Transverse colon (tissue), 4 donors: ENCODE data around the gene MPPED1.

ENCODE experiments used
- EP300 ChIP-seq: sonication (generic); formaldehyde crosslinking; IDR thresholded peaks from one replicate; pipeline ENCODE4 v1.6.1; 2017; ENCODE audit warnings: antibody characterized with exemption, low read depth
- POLR2A ChIP-seq: fragments of 450-650 bp; IDR thresholded peaks from one replicate; pipeline ENCODE4 v1.6.1; 2016; ENCODE audit warnings: antibody characterized with exemption, mild to moderate bottlenecking, moderate library complexity
- POLR2AphosphoS5 ChIP-seq, 3 donors: sonication (generic); formaldehyde crosslinking; IDR thresholded peaks; one replicate each; pipeline ENCODE4 v1.6.1; 2016; ENCODE audit warnings: antibody characterized with exemption in 3 of 3
- TF ChIP-seq, protein P1 (sequence below), 5 experiments: fragments of 200-600 bp in 3 of 5; fragments of 450-650 bp in 2 of 5; sonication (generic) in 3 of 5; IDR thresholded peaks; 1 replicate in 2 of 5; 2 replicates in 3 of 5; pipeline ENCODE4 v1.5.1; 2016 to 2017; ENCODE audit warnings: antibody characterized with exemption in 5 of 5, inconsistent platforms in 3 of 5, mild to moderate bottlenecking in 2 of 5, moderate library complexity in 1 of 5

DNA sequence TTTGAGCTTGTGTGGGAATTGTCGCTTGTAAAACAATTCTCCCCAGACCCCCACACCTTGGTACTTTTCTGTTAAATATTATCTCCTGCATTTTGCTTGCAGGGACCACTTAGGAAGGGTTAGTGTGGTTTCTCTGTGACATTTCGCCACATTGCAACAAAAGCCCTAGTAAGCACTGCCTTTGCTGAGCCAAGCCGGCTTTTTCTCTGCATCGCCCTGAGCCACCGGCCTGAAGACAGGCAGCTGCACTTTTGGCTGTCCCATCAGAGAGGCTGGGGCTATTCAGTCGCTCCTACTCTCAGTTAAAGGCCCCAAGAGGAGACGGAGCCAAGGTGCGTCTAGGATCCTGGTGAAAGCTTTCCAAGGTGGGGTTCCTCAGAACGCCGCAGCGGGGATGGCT, 5.7 kb downstream of the MPPED1 start:
- TF ChIP-seq, protein P1, sequence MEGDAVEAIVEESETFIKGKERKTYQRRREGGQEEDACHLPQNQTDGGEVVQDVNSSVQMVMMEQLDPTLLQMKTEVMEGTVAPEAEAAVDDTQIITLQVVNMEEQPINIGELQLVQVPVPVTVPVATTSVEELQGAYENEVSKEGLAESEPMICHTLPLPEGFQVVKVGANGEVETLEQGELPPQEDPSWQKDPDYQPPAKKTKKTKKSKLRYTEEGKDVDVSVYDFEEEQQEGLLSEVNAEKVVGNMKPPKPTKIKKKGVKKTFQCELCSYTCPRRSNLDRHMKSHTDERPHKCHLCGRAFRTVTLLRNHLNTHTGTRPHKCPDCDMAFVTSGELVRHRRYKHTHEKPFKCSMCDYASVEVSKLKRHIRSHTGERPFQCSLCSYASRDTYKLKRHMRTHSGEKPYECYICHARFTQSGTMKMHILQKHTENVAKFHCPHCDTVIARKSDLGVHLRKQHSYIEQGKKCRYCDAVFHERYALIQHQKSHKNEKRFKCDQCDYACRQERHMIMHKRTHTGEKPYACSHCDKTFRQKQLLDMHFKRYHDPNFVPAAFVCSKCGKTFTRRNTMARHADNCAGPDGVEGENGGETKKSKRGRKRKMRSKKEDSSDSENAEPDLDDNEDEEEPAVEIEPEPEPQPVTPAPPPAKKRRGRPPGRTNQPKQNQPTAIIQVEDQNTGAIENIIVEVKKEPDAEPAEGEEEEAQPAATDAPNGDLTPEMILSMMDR (IDR thresholded peaks at IDR 0.05) = no peak
- TF ChIP-seq POLR2AphosphoS5 (IDR thresholded peaks at IDR 0.05) (no peak), POLR2A (no peak), EP300 (no peak)
